Left ventricle myocardium superior (tissue), 1 donor: ENCODE measurements around the gene RUSF1. TPM values are rescaled to one million over a fixed set of nuclear protein-coding genes. Genes with fewer than 3 reads are reported as not detected.
"Not testable (repeated sequence)": the region's sequence is repeated elsewhere in the genome, so short reads cannot be mapped to it uniquely, and the experiment has no call there.

Experiments
- ATAC-seq: fragments of 200-7000 bp; cut with Tn5 transposase; one replicate; pipeline ENCODE4 v1.9.1; 2020; ENCODE audit warnings: mild to moderate bottlenecking, moderate library complexity
- DNase-seq: peaks from one replicate; pipeline ENCODE4 v3.0.0-alpha.2; 2020
- intact Hi-C: fragments of 100-400 bp; cut with micrococcal nuclease; formaldehyde crosslinking; loops from one replicate; pipeline ENCODE4 v1.11.0; 2022
- total RNA-seq: library from RNA; stranded (reverse); fragmentation: NEBNext Ultra II Directional; extraction: Animal tissue kit (Norgen Biotek cat#: 25700); gene quantifications from one replicate; pipeline ENCODE4 v1.2.1, GENCODE V29; 2021
- donor health status: DM: no; HTN: yes; CAD: no; lungs with severe emphysema.

The RUSF1 gene
- total RNA-seq, 1 donor from 2014 or later = 18.9 TPM

GRCh38 chr16:31519759-31520431, 11.7 kb upstream of the RUSF1 start:
- no peak for DNase-seq
- intact Hi-C loops = no loop called here
- no peak for ATAC-seq

GRCh38 chr16:31517800-31518402, 9.7 kb upstream of the RUSF1 start:
- ATAC-seq (no peak), DNase-seq (no peak)
- intact Hi-C loops = no loop called here

GRCh38 chr16:31513884-31514283, 5.7 kb upstream of the RUSF1 start:
- DNase-seq = no peak
- intact Hi-C loops = no loop called here
- ATAC-seq = no peak

GRCh38 chr16:31513126-31513525, 4.9 kb upstream of the RUSF1 start:
- DNase-seq = no peak
- no peak for ATAC-seq
- intact Hi-C loops = no loop called here

- intact Hi-C loops = no loop called here
- no peak for DNase-seq
- peak; percentile 7 for ATAC-seq
Observed at GRCh38 chr16:31508706-31509195, 560 bp upstream of the RUSF1 start.

- intact Hi-C loops = no loop called here
- ATAC-seq (no peak), DNase-seq (no peak)
Observed at GRCh38 chr16:31507617-31507928, 618 bp downstream of the RUSF1 start.

- ATAC-seq (no peak), DNase-seq (no peak)
- intact Hi-C loops = no loop called here
Observed at GRCh38 chr16:31505483-31505882, 2.7 kb downstream of the RUSF1 start.

- intact Hi-C loops = no loop called here
- no peak for DNase-seq
- peak; percentile 14 for ATAC-seq
Observed at GRCh38 chr16:31504159-31504558, 4.0 kb downstream of the RUSF1 start.

- DNase-seq, ATAC-seq, intact Hi-C loops: not testable (repeated sequence)
Observed at GRCh38 chr16:31503555-31503954, 4.6 kb downstream of the RUSF1 start.

- ATAC-seq = no peak
- DNase-seq = no peak
- intact Hi-C loops = no loop called here
Observed at GRCh38 chr16:31502981-31503380, 5.2 kb downstream of the RUSF1 start.

GRCh38 chr16:31501966-31502348, 6.2 kb downstream of the RUSF1 start:
- no peak for DNase-seq
- no peak for ATAC-seq
- intact Hi-C loops = no loop called here

GRCh38 chr16:31501226-31501965, 6.8 kb downstream of the RUSF1 start:
- ATAC-seq = no peak
- intact Hi-C loops = no loop called here

GRCh38 chr16:31499928-31500327, 8.3 kb downstream of the RUSF1 start:
- intact Hi-C loops = no loop called here
- no peak for DNase-seq
- ATAC-seq = no peak

More at GRCh38 chr16:31501226-31501965, 6.8 kb downstream of the RUSF1 start:
- no peak for DNase-seq

GRCh38 chr16:31498493-31498892, 9.7 kb downstream of the RUSF1 start:
- no peak for DNase-seq
- no peak for ATAC-seq
- intact Hi-C loops = no loop called here

- intact Hi-C loops = no loop called here
- ATAC-seq (no peak), DNase-seq (no peak)
Observed at GRCh38 chr16:31496670-31497069, 11.5 kb downstream of the RUSF1 start.

- ATAC-seq (no peak), DNase-seq (no peak)
- intact Hi-C loops = no loop called here
Observed at GRCh38 chr16:31493506-31494125, 14.6 kb downstream of the RUSF1 start.

GRCh38 chr16:31491778-31492418, 16.3 kb downstream of the RUSF1 start:
- ATAC-seq = no peak
- intact Hi-C loops = no loop called here
- DNase-seq = no peak

- DNase-seq = no peak
Observed at GRCh38 chr16:31489616-31490584, 18.3 kb downstream of the RUSF1 start.

GRCh38 chr16:31489298-31489564, 19.0 kb downstream of the RUSF1 start:
- intact Hi-C loops = no loop called here
- no peak for DNase-seq
- ATAC-seq = no peak

More at GRCh38 chr16:31489616-31490584, 18.3 kb downstream of the RUSF1 start:
- ATAC-seq = no peak
- intact Hi-C loops = no loop called here
